WTC11 (cell line): ENCODE data around the gene CLPTM1L. TPM values are rescaled to one million over a fixed set of nuclear protein-coding genes. Genes with fewer than 3 reads are reported as not detected.

Experiments used
- ATAC-seq: fragments of 200-7000 bp; cut with Tn5 transposase; 2 replicates; pipeline ENCODE4 v1.10.0; 2021; ENCODE audit warnings: mild to moderate bottlenecking, moderate library complexity
- CTCF ChIA-PET: fragments of 300-600 bp; sonication (Branson Sonifier 250); formaldehyde crosslinking; loops from one replicate; lab custom pipeline; 2021; ENCODE audit warnings: antibody characterized with exemption; lab: Charles Lee
- POLR2A ChIA-PET: fragments of 350-600 bp; sonication (Branson Sonifier 250); formaldehyde crosslinking; loops from one replicate; lab custom pipeline; 2021; ENCODE audit warnings: antibody characterized with exemption; lab: Charles Lee
- DNase-seq: peaks from one replicate; pipeline ENCODE4 v3.0.0; 2021; ENCODE audit warnings: low spot score
- H3K27ac Mint-ChIP-seq: 2 replicates; pipeline ENCODE4 v1.8.0; 2021; ENCODE audit warnings: mixed read lengths
- H3K27me3 Mint-ChIP-seq: 2 replicates; pipeline ENCODE4 v1.8.0; 2021; ENCODE audit warnings: low read depth, mild to moderate bottlenecking, moderate library complexity, mixed read lengths
- H3K36me3 Mint-ChIP-seq: 2 replicates; pipeline ENCODE4 v1.8.0; 2021; ENCODE audit warnings: mixed read lengths
- H3K4me1 Mint-ChIP-seq: 2 replicates; pipeline ENCODE4 v1.8.0; 2022; ENCODE audit warnings: mixed read lengths
- H3K4me3 Mint-ChIP-seq: 2 replicates; pipeline ENCODE4 v1.8.0; 2021; ENCODE audit warnings: mild to moderate bottlenecking, moderate library complexity, mixed read lengths
- H3K9me3 Mint-ChIP-seq: 2 replicates; pipeline ENCODE4 v1.8.0; 2021; ENCODE audit warnings: mixed read lengths
- ATF1 ChIP-seq: sonication (generic); formaldehyde crosslinking; IDR thresholded peaks from 2 replicates; pipeline ENCODE4 v1.8.1; 2023; ENCODE audit warnings: mild to moderate bottlenecking, moderate library complexity, missing genetic modification reagents
- CREB1 ChIP-seq: sonication (generic); formaldehyde crosslinking; IDR thresholded peaks from 2 replicates; pipeline ENCODE4 v1.8.0; 2023; ENCODE audit warnings: mild to moderate bottlenecking, missing genetic modification reagents
- E2F5 ChIP-seq: sonication (generic); formaldehyde crosslinking; IDR thresholded peaks from 2 replicates; pipeline ENCODE4 v1.8.1; 2022; ENCODE audit warnings: mild to moderate bottlenecking, moderate library complexity, missing genetic modification reagents
- EMX1 ChIP-seq: fragments of 250-450 bp; sonication (Bioruptor Pico); IDR thresholded peaks from 2 replicates; pipeline ENCODE4 v1.8.0; 2021; ENCODE audit warnings: mild to moderate bottlenecking
- ERG ChIP-seq: fragments of 250-450 bp; sonication (Bioruptor Pico); IDR thresholded peaks from 2 replicates; pipeline ENCODE4 v1.8.0; 2021; ENCODE audit warnings: mild to moderate bottlenecking
- ESRRA ChIP-seq: sonication (generic); formaldehyde crosslinking; IDR thresholded peaks from 2 replicates; pipeline ENCODE4 v1.8.1; 2022; ENCODE audit warnings: mild to moderate bottlenecking, missing genetic modification reagents, borderline replicate concordance
- GRHL2 ChIP-seq: fragments of 250-450 bp; sonication (Bioruptor Pico); IDR thresholded peaks from 2 replicates; pipeline ENCODE4 v1.8.0; 2022; ENCODE audit warnings: mild to moderate bottlenecking, moderate library complexity; ENCODE audit not compliant: insufficient replicate concordance, severe bottlenecking
- KAT7 ChIP-seq: sonication (generic); formaldehyde crosslinking; IDR thresholded peaks from 2 replicates; pipeline ENCODE4 v1.8.1; 2023; ENCODE audit warnings: missing genetic modification reagents, mild to moderate bottlenecking, borderline replicate concordance
- MXD4 ChIP-seq: fragments of 250-450 bp; sonication (Bioruptor Pico); IDR thresholded peaks from 2 replicates; pipeline ENCODE4 v1.8.0; 2021; ENCODE audit warnings: mild to moderate bottlenecking, moderate library complexity, borderline replicate concordance
- MYBL2 ChIP-seq: sonication (generic); formaldehyde crosslinking; IDR thresholded peaks from 2 replicates; pipeline ENCODE4 v1.8.1; 2023; ENCODE audit warnings: mild to moderate bottlenecking, moderate library complexity, missing genetic modification reagents
- NFYB ChIP-seq: sonication (generic); formaldehyde crosslinking; conservative IDR thresholded peaks from 2 replicates; pipeline ENCODE4 v1.8.0; 2022; ENCODE audit warnings: low read depth, missing genetic modification reagents
- NR3C1 ChIP-seq: sonication (generic); formaldehyde crosslinking; conservative IDR thresholded peaks from 2 replicates; pipeline ENCODE4 v1.8.1; 2023; ENCODE audit warnings: low read depth, mild to moderate bottlenecking, missing genetic modification reagents
- PRRX2 ChIP-seq: fragments of 250-450 bp; sonication (Bioruptor Pico); IDR thresholded peaks from 2 replicates; pipeline ENCODE4 v1.8.0; 2021; ENCODE audit warnings: mild to moderate bottlenecking
- RORB ChIP-seq: fragments of 250-450 bp; sonication (Bioruptor Pico); IDR thresholded peaks from 2 replicates; pipeline ENCODE4 v1.9.0; 2021; ENCODE audit warnings: mild to moderate bottlenecking
- STAT6 ChIP-seq: sonication (generic); formaldehyde crosslinking; conservative IDR thresholded peaks from 2 replicates; pipeline ENCODE4 v1.8.1; 2023; ENCODE audit warnings: mild to moderate bottlenecking, low read depth, missing genetic modification reagents, moderate library complexity
- TEAD1 ChIP-seq: sonication (generic); formaldehyde crosslinking; IDR thresholded peaks from 2 replicates; pipeline ENCODE4 v1.8.0; 2022; ENCODE audit warnings: mild to moderate bottlenecking, missing genetic modification reagents
- ZBTB21 ChIP-seq: sonication (generic); formaldehyde crosslinking; IDR thresholded peaks from 2 replicates; pipeline ENCODE4 v1.8.1; 2023; ENCODE audit warnings: mild to moderate bottlenecking, missing genetic modification reagents, borderline replicate concordance
- ZMAT4 ChIP-seq: fragments of 250-450 bp; sonication (Bioruptor Pico); IDR thresholded peaks from 2 replicates; pipeline ENCODE4 v1.9.0; 2021; ENCODE audit warnings: mild to moderate bottlenecking
- ZNF263 ChIP-seq: sonication (generic); formaldehyde crosslinking; IDR thresholded peaks from 2 replicates; pipeline ENCODE4 v1.8.1; 2022; ENCODE audit warnings: low read depth, mild to moderate bottlenecking, moderate library complexity, missing genetic modification reagents
- ZNF396 ChIP-seq: fragments of 250-450 bp; sonication (Bioruptor Pico); IDR thresholded peaks from 2 replicates; pipeline ENCODE4 v1.8.0; 2021; ENCODE audit warnings: mild to moderate bottlenecking, moderate library complexity, borderline replicate concordance
- ZNF416 ChIP-seq: fragments of 250-450 bp; sonication (Bioruptor Pico); IDR thresholded peaks from 2 replicates; pipeline ENCODE4 v1.9.0; 2021; ENCODE audit warnings: mild to moderate bottlenecking, inconsistent platforms
- ZNF512 ChIP-seq: sonication (generic); formaldehyde crosslinking; IDR thresholded peaks from 2 replicates; pipeline ENCODE4 v1.8.1; 2022; ENCODE audit warnings: missing genetic modification reagents, borderline replicate concordance
- total RNA-seq: library from RNA; stranded (reverse); gene quantifications from 3 replicates; pipeline ENCODE4 v1.2.3, GENCODE V29; 2021
- TF ChIP-seq, protein P1 (sequence below): sonication (generic); formaldehyde crosslinking; IDR thresholded peaks from 2 replicates; pipeline ENCODE4 v1.8.1; 2023; ENCODE audit warnings: mild to moderate bottlenecking, missing genetic modification reagents

CLPTM1L gene
- total RNA-seq, 1 experiment from 2014 or later = 92.8 TPM

DNA sequence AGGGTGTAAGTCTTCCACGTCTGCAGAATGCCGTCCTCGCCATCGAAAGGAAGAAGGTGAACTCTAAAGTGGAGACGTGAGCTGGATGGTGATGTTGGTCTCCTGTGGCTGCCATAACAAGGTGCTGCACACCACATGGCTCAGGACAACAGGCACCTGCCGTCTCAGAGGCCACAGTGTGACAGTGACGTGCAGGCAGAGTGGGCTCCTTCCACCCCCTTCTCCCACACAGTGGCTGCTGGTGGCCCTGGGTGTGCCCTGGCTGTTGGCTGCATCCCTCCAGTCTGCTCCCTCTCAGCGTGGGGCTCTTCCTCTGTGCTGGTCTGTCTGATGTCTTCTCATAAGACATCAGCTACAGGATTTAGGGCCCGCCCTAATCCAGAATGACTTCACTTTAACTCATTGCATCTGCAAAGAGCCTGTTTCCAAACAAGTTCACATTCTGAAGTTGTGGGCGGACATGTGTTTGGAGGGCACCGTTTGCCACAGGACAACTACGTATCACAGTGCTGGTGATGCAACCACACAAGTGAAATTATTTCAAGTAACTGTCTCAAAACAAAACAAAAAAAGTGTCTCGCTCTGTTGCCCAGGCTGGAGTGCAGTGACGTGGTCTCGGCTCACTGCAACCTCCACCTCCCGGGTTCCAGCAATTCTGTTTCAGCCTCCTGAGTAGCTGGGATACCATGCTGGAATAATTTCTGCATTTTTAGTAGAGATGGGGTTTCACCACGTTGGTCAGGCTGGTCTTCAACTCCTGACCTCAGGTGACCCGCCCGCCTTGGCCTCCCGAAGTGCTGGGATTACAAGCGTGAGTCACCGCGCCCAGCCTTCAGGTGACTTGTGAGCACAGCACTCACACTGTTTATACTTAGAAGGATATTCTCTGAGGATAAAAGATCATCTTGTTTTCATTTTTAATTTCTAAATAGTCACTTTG lies 31.2 kb upstream of the CLPTM1L start:
- ChIA-PET POLR2A (no interaction called here), CTCF (no interaction called here)
- Mint-ChIP-seq H3K27me3 (peaks cover 40% of the 10 kb centered on the region), H3K27ac (no peak overlapping the region), H3K4me3 (no peak overlapping the region), H3K4me1 (0 out of 2 replicates have a peak, but pooled peaks cover 4% of the 10 kb centered on the region), H3K9me3 (peaks cover 6% of the 10 kb centered on the region), H3K36me3 (peaks cover 2% of the 10 kb centered on the region; the same call in 1 of the 2 replicates)
- DNase-seq = no peak
- TF ChIP-seq EMX1 (no peak), KAT7 (CRISPR knock-in tag) (no peak), ESRRA (CRISPR knock-in tag) (no peak)
- TF ChIP-seq, protein P1, sequence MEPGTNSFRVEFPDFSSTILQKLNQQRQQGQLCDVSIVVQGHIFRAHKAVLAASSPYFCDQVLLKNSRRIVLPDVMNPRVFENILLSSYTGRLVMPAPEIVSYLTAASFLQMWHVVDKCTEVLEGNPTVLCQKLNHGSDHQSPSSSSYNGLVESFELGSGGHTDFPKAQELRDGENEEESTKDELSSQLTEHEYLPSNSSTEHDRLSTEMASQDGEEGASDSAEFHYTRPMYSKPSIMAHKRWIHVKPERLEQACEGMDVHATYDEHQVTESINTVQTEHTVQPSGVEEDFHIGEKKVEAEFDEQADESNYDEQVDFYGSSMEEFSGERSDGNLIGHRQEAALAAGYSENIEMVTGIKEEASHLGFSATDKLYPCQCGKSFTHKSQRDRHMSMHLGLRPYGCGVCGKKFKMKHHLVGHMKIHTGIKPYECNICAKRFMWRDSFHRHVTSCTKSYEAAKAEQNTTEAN = no peak
- ATAC-seq = no peak

GRCh38 chr5:1374679-1375055 lies 29.8 kb upstream of the CLPTM1L start:
- peaks cover 27% of the 10 kb centered on the region for H3K27me3 Mint-ChIP-seq
- POLR2A ChIA-PET = no interaction called here

DNA sequence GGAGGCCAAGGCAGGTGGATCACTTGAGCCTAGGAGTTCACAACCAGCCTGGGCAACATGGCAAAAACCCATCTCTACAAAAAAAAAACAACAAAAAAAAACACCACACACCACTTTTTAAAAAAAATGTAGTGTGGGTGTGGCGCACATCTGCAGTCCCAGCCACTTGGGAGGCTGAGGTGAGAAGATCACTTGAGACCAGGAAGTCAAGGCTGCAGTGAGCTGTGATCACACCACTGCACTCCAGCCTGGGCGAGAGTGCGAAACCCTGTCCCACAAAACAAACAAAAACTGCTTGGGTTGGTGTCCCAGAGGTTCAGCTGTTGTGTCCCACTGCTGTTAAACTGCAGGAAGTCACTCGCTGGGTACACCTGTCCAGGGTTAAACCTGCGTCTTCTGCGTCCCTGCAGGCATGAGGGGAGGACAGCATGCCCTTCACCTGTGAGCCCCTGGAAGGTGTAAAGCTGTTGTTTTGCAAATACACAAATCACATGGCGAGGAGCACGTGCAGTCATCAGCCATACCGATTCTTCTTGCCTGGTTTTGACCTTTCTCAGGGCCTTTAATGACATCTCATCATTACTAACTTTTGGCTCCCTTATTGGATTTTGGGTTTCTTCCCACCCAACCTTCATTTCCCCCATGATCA lies 29.3 kb upstream of the CLPTM1L start:
- DNase-seq (no peak), ATAC-seq (no peak)
- Mint-ChIP-seq H3K4me3 (no peak overlapping the region), H3K36me3 (no peaks in the 10 kb centered on the region), H3K27me3 (peaks cover 22% of the 10 kb centered on the region), H3K9me3 (no peaks in the 10 kb centered on the region), H3K4me1 (0 out of 2 replicates have a peak, but pooled peaks cover 4% of the 10 kb centered on the region), H3K27ac (no peak overlapping the region)
- CTCF ChIA-PET = interaction anchor here (1.0 kb wide), 1 partner anchor 94 kb away, joined by 3 read pairs; no protein-coding TSS in a partner anchor
- POLR2A ChIA-PET = no interaction called here
- no peak for TF ChIP-seq E2F5 (CRISPR knock-in tag)
- TF ChIP-seq ERG = no peak
- TF ChIP-seq CREB1 = no peak
- no peak for TF ChIP-seq RORB (CRISPR knock-in tag)
- no peak for TF ChIP-seq MYBL2
- TF ChIP-seq ZMAT4 (CRISPR knock-in tag) = no peak
- TF ChIP-seq ZNF512 = no peak

More at GRCh38 chr5:1374679-1375055, 29.8 kb upstream of the CLPTM1L start:
- peaks cover 2% of the 10 kb centered on the region for H3K9me3 Mint-ChIP-seq
- H3K27ac Mint-ChIP-seq = no peak overlapping the region
- peaks cover under 1% of the 10 kb centered on the region; the same call in 1 of the 2 replicates for H3K36me3 Mint-ChIP-seq
- 0 out of 2 replicates have a peak, but pooled peaks cover 4% of the 10 kb centered on the region for H3K4me1 Mint-ChIP-seq
- TF ChIP-seq NFYB (CRISPR knock-in tag) (no peak), GRHL2 (CRISPR knock-in tag) (no peak), ZBTB21 (CRISPR knock-in tag) (no peak), ATF1 (no peak), RORB (CRISPR knock-in tag) (no peak), NR3C1 (CRISPR knock-in tag) (no peak), ZNF263 (CRISPR knock-in tag) (no peak), PRRX2 (CRISPR knock-in tag) (no peak), STAT6 (no peak), TEAD1 (no peak), MXD4 (no peak), ZNF396 (CRISPR knock-in tag) (no peak), ZNF416 (CRISPR knock-in tag) (no peak), CREB1 (no peak)
- CTCF ChIA-PET = interaction anchor here (1.0 kb wide), 1 partner anchor 93 kb away, joined by 3 read pairs; no protein-coding TSS in a partner anchor
- no peak overlapping the region for H3K4me3 Mint-ChIP-seq
- DNase-seq (no peak), ATAC-seq (no peak)
